AG04449 (cell line): ENCODE results near the gene ITPKA.

Source experiments
- CTCF ChIA-PET: fragments of 350-600 bp; formaldehyde crosslinking; extraction: SDS; loops from one replicate; lab custom pipeline; 2021; ENCODE audit warnings: antibody characterized with exemption; lab: Yijun Ruan, JAX
- POLR2A ChIA-PET: fragments of 400-600, 350-600 bp; formaldehyde crosslinking; extraction: SDS; loops from one replicate; lab custom pipeline; 2020; ENCODE audit warnings: antibody characterized with exemption, inconsistent platforms; lab: Yijun Ruan, JAX
- DNase-seq: peaks from one replicate; pipeline ENCODE4 v3.0.0-alpha.2; 2010; ENCODE audit warnings: low read depth, low spot score
- H3K4me3 ChIP-seq: 2 replicates; pipeline ENCODE4 v1.5.1; 2011; ENCODE audit warnings: low read depth, mild to moderate bottlenecking, control low read depth, low read length
- CTCF ChIP-seq: IDR thresholded peaks from one replicate; pipeline ENCODE4 v1.5.1; 2011; ENCODE audit warnings: mild to moderate bottlenecking, moderate library complexity, low read length, control low read depth, inconsistent platforms; ENCODE audit not compliant: insufficient read depth; ENCODE audit errors: missing control alignments

The ITPKA gene

GRCh38 chr15:41511331-41511898, 17.7 kb downstream of the ITPKA start:
- ChIA-PET CTCF (no interaction called here), POLR2A (no interaction called here)
- H3K4me3 ChIP-seq = no peak overlapping the region
- DNase-seq = no peak
- no peak for TF ChIP-seq CTCF

GRCh38 chr15:41511899-41512369, 18.3 kb downstream of the ITPKA start:
- no peak overlapping the region for H3K4me3 ChIP-seq
- POLR2A ChIA-PET = no interaction called here
- DNase-seq = no peak
- TF ChIP-seq CTCF = no peak
- CTCF ChIA-PET = no interaction called here

GRCh38 chr15:41512512-41512939, 18.9 kb downstream of the ITPKA start:
- no peak for TF ChIP-seq CTCF
- no peak for DNase-seq
- CTCF ChIA-PET = interaction anchor here (1.2 kb wide), 1 partner anchor 17 kb away, joined by 4 read pairs; no protein-coding TSS in a partner anchor
- POLR2A ChIA-PET = no interaction called here
- H3K4me3 ChIP-seq = no peak overlapping the region

GRCh38 chr15:41512940-41513505, 19.3 kb downstream of the ITPKA start:
- peak overlapping the region; percentile 15; the same call in 1 of the 2 replicates for H3K4me3 ChIP-seq
- no peak for TF ChIP-seq CTCF
- DNase-seq = no peak
- ChIA-PET POLR2A (no interaction called here), CTCF (interaction anchor here (1.2 kb wide), 1 partner anchor 16 kb away, joined by 4 read pairs; no protein-coding TSS in a partner anchor)

GRCh38 chr15:41513506-41514227, 20.0 kb downstream of the ITPKA start, which contains the start of gene LTK:
TSS of gene LTK (minus strand) at chr15:41513827. CDS start at chr15:41513709, 118 bp downstream.
- ChIA-PET POLR2A (no interaction called here), CTCF (interaction anchor here (1.2 kb wide), 1 partner anchor 15 kb away, joined by 4 read pairs; no protein-coding TSS in a partner anchor)
- no peak for DNase-seq
- H3K4me3 ChIP-seq = peak within 1 kb of the TSS; percentile 15; the same call in 1 of the 2 replicates
- TF ChIP-seq CTCF = no peak
